ENCODE measurements around the gene GNG2.
A peak's percentile ranks its signal among the peaks of the same experiment; 100 is the strongest.

DNA sequence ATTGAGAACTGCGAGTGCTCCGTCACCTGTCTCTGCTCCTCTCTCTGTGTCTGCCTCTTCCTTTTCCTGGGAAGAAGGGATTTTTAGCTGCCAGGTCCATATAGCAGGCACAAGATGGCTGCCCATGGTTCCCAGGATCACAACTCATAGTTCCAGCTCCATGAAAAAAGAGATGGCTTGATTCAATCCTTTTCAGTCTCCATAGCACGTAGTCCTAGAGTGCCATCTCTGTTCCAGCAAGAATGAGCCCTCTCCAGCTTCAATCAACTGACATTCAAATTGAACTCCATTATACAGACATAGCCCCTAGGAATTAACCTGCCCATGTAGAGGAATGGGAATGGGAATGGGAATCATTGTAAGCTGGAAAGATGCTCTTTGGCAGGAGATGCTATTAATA is 94.2 kb downstream of the GNG2 start:
- TF ChIP-seq, protein P1, sequence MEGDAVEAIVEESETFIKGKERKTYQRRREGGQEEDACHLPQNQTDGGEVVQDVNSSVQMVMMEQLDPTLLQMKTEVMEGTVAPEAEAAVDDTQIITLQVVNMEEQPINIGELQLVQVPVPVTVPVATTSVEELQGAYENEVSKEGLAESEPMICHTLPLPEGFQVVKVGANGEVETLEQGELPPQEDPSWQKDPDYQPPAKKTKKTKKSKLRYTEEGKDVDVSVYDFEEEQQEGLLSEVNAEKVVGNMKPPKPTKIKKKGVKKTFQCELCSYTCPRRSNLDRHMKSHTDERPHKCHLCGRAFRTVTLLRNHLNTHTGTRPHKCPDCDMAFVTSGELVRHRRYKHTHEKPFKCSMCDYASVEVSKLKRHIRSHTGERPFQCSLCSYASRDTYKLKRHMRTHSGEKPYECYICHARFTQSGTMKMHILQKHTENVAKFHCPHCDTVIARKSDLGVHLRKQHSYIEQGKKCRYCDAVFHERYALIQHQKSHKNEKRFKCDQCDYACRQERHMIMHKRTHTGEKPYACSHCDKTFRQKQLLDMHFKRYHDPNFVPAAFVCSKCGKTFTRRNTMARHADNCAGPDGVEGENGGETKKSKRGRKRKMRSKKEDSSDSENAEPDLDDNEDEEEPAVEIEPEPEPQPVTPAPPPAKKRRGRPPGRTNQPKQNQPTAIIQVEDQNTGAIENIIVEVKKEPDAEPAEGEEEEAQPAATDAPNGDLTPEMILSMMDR (conservative IDR thresholded peaks at IDR 0.05; ENCODE audit: low read depth, low read length) = 0 out of 2 replicates have a peak, but pooled peaks have one; percentile 25
- TF ChIP-seq EZH2 (IDR thresholded peaks at IDR 0.05; ENCODE audit: borderline replicate concordance, low read depth, low read length, poor library complexity, severe bottlenecking) = no peak
